ENCODE data around the gene SDHAF2.

DNA sequence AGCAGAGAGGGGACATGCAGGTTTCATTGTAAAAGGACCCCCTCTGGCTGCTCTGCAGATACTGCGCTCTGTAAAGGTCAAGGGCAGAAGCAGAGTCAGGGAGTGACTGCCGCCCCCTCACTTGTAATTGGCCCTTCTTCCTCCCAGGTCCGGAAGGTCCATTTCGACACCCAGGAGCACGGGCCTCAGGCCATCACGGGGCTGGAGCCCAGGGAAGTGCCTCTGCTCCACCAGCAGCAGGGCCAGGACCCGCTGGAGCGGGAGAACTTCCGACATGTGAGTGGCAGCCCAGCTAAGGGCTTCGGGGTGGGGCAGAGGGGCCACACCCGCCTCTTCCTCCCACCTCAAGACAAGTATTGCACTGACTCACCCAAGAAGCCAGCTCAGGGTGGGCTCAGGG lies 54.6 kb downstream of the SDHAF2 start:
- TF ChIP-seq, protein P1, sequence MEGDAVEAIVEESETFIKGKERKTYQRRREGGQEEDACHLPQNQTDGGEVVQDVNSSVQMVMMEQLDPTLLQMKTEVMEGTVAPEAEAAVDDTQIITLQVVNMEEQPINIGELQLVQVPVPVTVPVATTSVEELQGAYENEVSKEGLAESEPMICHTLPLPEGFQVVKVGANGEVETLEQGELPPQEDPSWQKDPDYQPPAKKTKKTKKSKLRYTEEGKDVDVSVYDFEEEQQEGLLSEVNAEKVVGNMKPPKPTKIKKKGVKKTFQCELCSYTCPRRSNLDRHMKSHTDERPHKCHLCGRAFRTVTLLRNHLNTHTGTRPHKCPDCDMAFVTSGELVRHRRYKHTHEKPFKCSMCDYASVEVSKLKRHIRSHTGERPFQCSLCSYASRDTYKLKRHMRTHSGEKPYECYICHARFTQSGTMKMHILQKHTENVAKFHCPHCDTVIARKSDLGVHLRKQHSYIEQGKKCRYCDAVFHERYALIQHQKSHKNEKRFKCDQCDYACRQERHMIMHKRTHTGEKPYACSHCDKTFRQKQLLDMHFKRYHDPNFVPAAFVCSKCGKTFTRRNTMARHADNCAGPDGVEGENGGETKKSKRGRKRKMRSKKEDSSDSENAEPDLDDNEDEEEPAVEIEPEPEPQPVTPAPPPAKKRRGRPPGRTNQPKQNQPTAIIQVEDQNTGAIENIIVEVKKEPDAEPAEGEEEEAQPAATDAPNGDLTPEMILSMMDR (IDR thresholded peaks at IDR 0.05 in 4 of 5, conservative IDR thresholded peaks at IDR 0.05 in 1 of 5), result no peak
- TF ChIP-seq POLR2A (IDR thresholded peaks at IDR 0.05), result no peak

All from gastrocnemius medialis (tissue), 4 donors.